ENCODE measurements around the gene SHLD3. TPM values are rescaled to one million over a fixed set of nuclear protein-coding genes. Genes with fewer than 3 reads are reported as not detected.

Gene SHLD3
- total and polyA plus RNA-seq, 9 of the 15 experiments (the other 6 are each of a cell fraction or from before 2014, with no cell fraction given): 3.0 to 14.5 (median 8.6) TPM

GRCh38 chr5:65624025-65624570 is 729 bp upstream of the SHLD3 start, which contains the start of gene TRIM23 (continued):
- TF ChIP-seq ZBTB2 (IDR thresholded peaks at IDR 0.05) (peak; percentile 88), TBL1XR1 (IDR thresholded peaks at IDR 0.05; ENCODE audit: low read length in 2 of 2) (no peak; a peak in 1 of 4 replicates), ARID3B (CRISPR knock-in tag; IDR thresholded peaks at IDR 0.05; ENCODE audit: borderline replicate concordance) (no peak), NR2C1 (IDR thresholded peaks at IDR 0.05) (no peak), NR2C1 (tag; IDR thresholded peaks at IDR 0.05) (no peak), RHOXF2B (CRISPR knock-in tag; conservative IDR thresholded peaks at IDR 0.05) (no peak), ETS2 (tag; IDR thresholded peaks at IDR 0.05; ENCODE audit: borderline replicate concordance, poor library complexity, severe bottlenecking) (no peak), HNRNPK (IDR thresholded peaks at IDR 0.05; ENCODE audit: low read depth, low read length, poor library complexity, severe bottlenecking) (no peak), TRIM28 (IDR thresholded peaks at IDR 0.05) (no peak), KLF16 (IDR thresholded peaks at IDR 0.05) (no peak), U2AF1 (optimal IDR thresholded peaks at IDR 0.05; ENCODE audit: low read depth, low read length) (no peak), ZNF274 (IDR thresholded peaks at IDR 0.05; ENCODE audit: borderline replicate concordance, low read depth, low read length) (no peak), RBBP5 (IDR thresholded peaks at IDR 0.05; ENCODE audit: borderline replicate concordance, insufficient read depth, low read length, poor library complexity, severe bottlenecking) (peak; percentile 80), MLX (CRISPR knock-in tag; conservative IDR thresholded peaks at IDR 0.05) (no peak), CREB3L1 (IDR thresholded peaks at IDR 0.05; ENCODE audit: borderline replicate concordance, low read depth) (no peak; the same call in 1 of the 2 replicates), RREB1 (CRISPR knock-in tag; IDR thresholded peaks at IDR 0.05) (peak; percentile 82), PHF20 (IDR thresholded peaks at IDR 0.05; ENCODE audit: partially characterized antibody) (peak; percentile 45)

All from K562 (cell line).